Dermis lymphatic vessel endothelial cell (primary cell): ENCODE data around the gene MATCAP1. TPM values are rescaled to one million over a fixed set of nuclear protein-coding genes. Genes with fewer than 3 reads are reported as not detected.

Experiments
- total RNA-seq: library from RNA; depleted of rRNA; stranded (reverse); fragments of >200 nt; gene quantifications from 2 replicates; pipeline ENCODE4 v1.2.1, GENCODE V29; 2014

MATCAP1 gene
- 4.6 and 8.7 TPM in 2 replicates for total RNA-seq

GRCh38 chr16:67183627-67184452 is at the start of gene MATCAP1:
TSS of gene MATCAP1 (minus strand) at chr16:67183963. CDS start at chr16:67180610, 3,353 bp downstream.

GRCh38 chr16:67226804-67227566 is 43.2 kb upstream of the MATCAP1 start, which contains the start of gene TMEM208:
TSS of gene TMEM208 (plus strand) at chr16:67227130. CDS start at chr16:67227219, 89 bp downstream.

GRCh38 chr16:67199011-67199807 is 15.4 kb upstream of the MATCAP1 start, which contains the start of gene ELMO3:
TSS of gene ELMO3 (plus strand) at chr16:67199131. CDS start at chr16:67199327, 196 bp downstream.

GRCh38 chr16:67191995-67192681 is 8.4 kb upstream of the MATCAP1 start, which contains the start of gene E2F4:
TSS of gene E2F4 (plus strand) at chr16:67192155. CDS start at chr16:67192228, 73 bp downstream.

GRCh38 chr16:67190041-67190440 is 6.3 kb upstream of the MATCAP1 start, which contains the start of gene EXOC3L1:
TSS of gene EXOC3L1 (minus strand) at chr16:67190136. CDS start at chr16:67189676, 460 bp downstream.

GRCh38 chr16:67170168-67170948 is 13.4 kb downstream of the MATCAP1 start, which contains the start of gene NOL3:
TSS of gene NOL3 (plus strand) at chr16:67170538.

GRCh38 chr16:67164599-67165061 is 19.1 kb downstream of the MATCAP1 start, which contains the start of gene HSF4:
TSS of gene HSF4 (plus strand) at chr16:67164745. CDS start at chr16:67164812, 67 bp downstream.

GRCh38 chr16:67150833-67151396 is 32.8 kb downstream of the MATCAP1 start, which contains the start of gene B3GNT9:
TSS of gene B3GNT9 (minus strand) at chr16:67150998. CDS start at chr16:67150485, 513 bp downstream.

Other genes with a start within 250 kb of the MATCAP1 start
- gene CIAO2B, start 249.6 kb downstream of the MATCAP1 start, total RNA-seq: 126 and 151 TPM in 2 replicates
- gene CES2, start 248.4 kb downstream of the MATCAP1 start, total RNA-seq: 13.8 and 15.1 TPM in 2 replicates
- gene CES3, start 222.7 kb downstream of the MATCAP1 start, total RNA-seq: under 0.01 TPM in 1 of 2 replicates, not detected in the other
- gene CES4A, start 195.4 kb downstream of the MATCAP1 start, total RNA-seq: 0.60 and 2.0 TPM in 2 replicates
- gene CBFB, start 154.8 kb downstream of the MATCAP1 start, total RNA-seq: 47.6 and 71.9 TPM in 2 replicates
- gene PHAF1, start 74.0 kb downstream of the MATCAP1 start, total RNA-seq: 10.0 and 11.8 TPM in 2 replicates
- gene B3GNT9, start 33.0 kb downstream of the MATCAP1 start, total RNA-seq: 4.0 and 8.0 TPM in 2 replicates
- gene TRADD, start 24.1 kb downstream of the MATCAP1 start, total RNA-seq: 14.0 and 20.4 TPM in 2 replicates
- gene FBXL8, start 24.0 kb downstream of the MATCAP1 start, total RNA-seq: 5.6 and 6.1 TPM in 2 replicates
- 0.54 and 1.1 TPM in 2 replicates for gene HSF4, start 19.2 kb downstream of the MATCAP1 start, total RNA-seq
- gene NOL3, start 13.4 kb downstream of the MATCAP1 start, total RNA-seq: 4.0 and 4.9 TPM in 2 replicates
- gene EXOC3L1, start 6.2 kb upstream of the MATCAP1 start, total RNA-seq: 47.2 and 80.1 TPM in 2 replicates
- gene E2F4, start 8.2 kb upstream of the MATCAP1 start, total RNA-seq: 46.4 and 62.6 TPM in 2 replicates
- 0.65 and 0.86 TPM in 2 replicates for gene ELMO3, start 15.2 kb upstream of the MATCAP1 start, total RNA-seq
- gene TMEM208, start 43.2 kb upstream of the MATCAP1 start, total RNA-seq: 25.7 and 27.7 TPM in 2 replicates
- gene FHOD1, start 63.5 kb upstream of the MATCAP1 start, total RNA-seq: 11.9 and 14.4 TPM in 2 replicates
- 0.33 and 0.34 TPM in 2 replicates for gene SLC9A5, start 65.0 kb upstream of the MATCAP1 start, total RNA-seq
- gene PLEKHG4, start 95.6 kb upstream of the MATCAP1 start, total RNA-seq: 7.5 and 9.8 TPM in 2 replicates
- gene KCTD19, start 142.8 kb upstream of the MATCAP1 start, total RNA-seq: not detected in 2 replicates
- 0.11 TPM in 1 of 2 replicates, not detected in the other for gene LRRC36, start 142.9 kb upstream of the MATCAP1 start, total RNA-seq
- 0.09 and 0.11 TPM in 2 replicates for gene TPPP3, start 209.5 kb upstream of the MATCAP1 start, total RNA-seq
- 4.2 and 6.0 TPM in 2 replicates for gene ZDHHC1, start 232.5 kb upstream of the MATCAP1 start, total RNA-seq
- gene HSD11B2, start 247.2 kb upstream of the MATCAP1 start, total RNA-seq: 0.09 TPM in 1 of 2 replicates, not detected in the other